ENCODE data around the gene CLIC5. TPM values are rescaled to one million over a fixed set of nuclear protein-coding genes. Genes with fewer than 3 reads are reported as not detected.

The CLIC5 gene
- polyA plus RNA-seq, 3 donors = not detected

- Histone ChIP-seq H3K4me2 (replicated peaks; ENCODE audit: extremely low read depth, low read length, poor library complexity, severe bottlenecking) (peak overlapping the region; percentile 66), H3K27ac (ENCODE audit: low read depth in 1 of 2, low read length in 2 of 2) (no peak overlapping the region), H3K4me1 (ENCODE audit: control insufficient read depth in 1 of 2, insufficient read depth in 2 of 2, low read length in 2 of 2) (peaks cover 12 to 14% of the 10 kb centered on the region in 2 donors), H3K36me3 (replicated peaks in 1 of 2; ENCODE audit: control insufficient read depth in 1 of 2, insufficient read depth in 2 of 2, low read length in 2 of 2) (no peaks in the 10 kb centered on the region), H3K9me3 (replicated peaks in 1 of 2; ENCODE audit: control insufficient read depth in 1 of 2, insufficient read depth in 1 of 2, low read length in 2 of 2) (peaks cover 9 to 36% of the 10 kb centered on the region in 2 donors), H3K9ac (ENCODE audit: insufficient read depth, low read length, poor library complexity, severe bottlenecking) (no peak overlapping the region), H3K4me3 (replicated peaks in 1 of 3; ENCODE audit: low read depth in 2 of 3, low read length in 3 of 3) (peak overlapping the region in 1 of 3 experiments; percentile 59), H4K20me1 (ENCODE audit: insufficient read depth, low read length) (no peaks in the 10 kb centered on the region), H3K79me2 (ENCODE audit: insufficient read depth, low read length) (no peaks in the 10 kb centered on the region), H3K27me3 (ENCODE audit: control insufficient read depth in 2 of 2, insufficient read depth in 2 of 2, low read length in 2 of 2) (peaks cover 40 to 62% of the 10 kb centered on the region in 2 donors), H2AFZ (ENCODE audit: insufficient read depth, low read depth, low read length, poor library complexity, severe bottlenecking) (peak overlapping the region; percentile 30)
- intact Hi-C loops (cut with micrococcal nuclease) = no loop called here
- TF ChIP-seq CTCF (IDR thresholded peaks at IDR 0.05) = no peak
- Mint-ChIP-seq H3K4me3 (peak overlapping the region; percentile 71 to 92), H3K4me1 (peaks cover 18% of the 10 kb centered on the region), H3K27me3 (ENCODE audit: low read depth in 3 of 3) (peaks cover 41 to 57% (median 45%) of the 10 kb centered on the region in 3 donors), H3K36me3 (peaks cover 7 to 9% of the 10 kb centered on the region in 2 donors), H3K27ac (no peak overlapping the region), H3K9me3 (peaks cover 5 to 25% (median 17%) of the 10 kb centered on the region in 7 donors)
- no peak for DNase-seq
- WGBS (ENCODE audit: insufficient coverage) = 5% methylated on average over 16 of the region's 21 CpGs
Measured at GRCh38 chr6:46014511-46015118, 1.0 kb downstream of the CLIC5 start.

GRCh38 chr6:46014046-46014445 is 1.6 kb downstream of the CLIC5 start:
- Histone ChIP-seq H3K4me1 (ENCODE audit: control insufficient read depth in 1 of 2, insufficient read depth in 2 of 2, low read length in 2 of 2) (peaks cover 12 to 14% of the 10 kb centered on the region in 2 donors), H3K4me3 (replicated peaks in 1 of 3; ENCODE audit: low read depth in 2 of 3, low read length in 3 of 3) (no peak overlapping the region), H3K4me2 (replicated peaks; ENCODE audit: extremely low read depth, low read length, poor library complexity, severe bottlenecking) (no peak overlapping the region), H3K9ac (ENCODE audit: insufficient read depth, low read length, poor library complexity, severe bottlenecking) (no peak overlapping the region), H4K20me1 (ENCODE audit: insufficient read depth, low read length) (no peaks in the 10 kb centered on the region), H3K79me2 (ENCODE audit: insufficient read depth, low read length) (no peaks in the 10 kb centered on the region), H3K27me3 (ENCODE audit: control insufficient read depth in 2 of 2, insufficient read depth in 2 of 2, low read length in 2 of 2) (peaks cover 40 to 62% of the 10 kb centered on the region in 2 donors), H2AFZ (ENCODE audit: insufficient read depth, low read depth, low read length, poor library complexity, severe bottlenecking) (no peak overlapping the region), H3K9me3 (replicated peaks in 1 of 2; ENCODE audit: control insufficient read depth in 1 of 2, insufficient read depth in 1 of 2, low read length in 2 of 2) (peaks cover 9 to 36% of the 10 kb centered on the region in 2 donors), H3K36me3 (replicated peaks in 1 of 2; ENCODE audit: control insufficient read depth in 1 of 2, insufficient read depth in 2 of 2, low read length in 2 of 2) (no peaks in the 10 kb centered on the region), H3K27ac (ENCODE audit: low read depth in 1 of 2, low read length in 2 of 2) (no peak overlapping the region)
- Mint-ChIP-seq H3K4me1 (peaks cover 18% of the 10 kb centered on the region), H3K36me3 (peaks cover 7 to 9% of the 10 kb centered on the region in 2 donors), H3K9me3 (peaks cover 5 to 25% (median 17%) of the 10 kb centered on the region in 7 donors), H3K27ac (no peak overlapping the region), H3K4me3 (peak overlapping the region in 1 of 2 donors; percentile 92), H3K27me3 (ENCODE audit: low read depth in 3 of 3) (peaks cover 43 to 57% (median 45%) of the 10 kb centered on the region in 3 donors)
- intact Hi-C loops (cut with micrococcal nuclease) = no loop called here
- DNase-seq = no peak
- TF ChIP-seq CTCF (IDR thresholded peaks at IDR 0.05) = no peak
- WGBS (ENCODE audit: insufficient coverage) = no CpG with 5 or more reads among the region's 2 CpGs

Measured in CD14-positive monocyte (primary cell).